GM19397 (cell line): ENCODE measurements around the gene OLFM1.
"Not testable (repeated sequence)": the region's sequence is repeated elsewhere in the genome, so short reads cannot be mapped to it uniquely, and the experiment has no call there.

ENCODE experiments used
- ATAC-seq: cut with Tn5 transposase; IDR thresholded peaks from one replicate; pipeline ENCODE4 v1.9.1; 2021; ENCODE audit warnings: mild to moderate bottlenecking, moderate library complexity; ENCODE audit not compliant: unreplicated experiment

OLFM1 gene

DNA sequence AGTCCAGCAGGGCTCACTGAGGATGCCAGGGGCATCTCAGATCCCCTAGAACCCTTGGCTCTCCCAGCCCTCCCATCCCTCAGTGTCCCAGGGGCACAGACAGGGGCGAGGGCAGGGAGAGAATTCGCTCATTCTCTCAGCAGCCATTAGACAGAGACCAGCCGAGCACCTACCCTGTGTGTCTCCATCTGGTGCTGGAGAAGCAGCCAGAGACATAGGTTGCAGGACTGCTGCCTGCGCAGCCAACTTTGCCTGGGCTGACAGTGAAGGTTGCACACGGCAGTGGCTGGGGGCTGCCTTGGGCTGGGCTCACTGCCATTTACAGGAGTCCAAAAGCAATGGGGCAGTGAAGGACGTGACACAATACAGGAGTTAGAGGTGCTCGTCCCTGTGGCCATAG, 60.9 kb downstream of the OLFM1 start:
- no peak for ATAC-seq

- not testable (repeated sequence) for ATAC-seq
These were observed 62.4 kb downstream of the OLFM1 start for GRCh38 chr9:135149901-135150300.

- ATAC-seq = no peak
These were observed 63.5 kb downstream of the OLFM1 start for GRCh38 chr9:135150981-135151380.

- ATAC-seq = no peak
These were observed 64.5 kb downstream of the OLFM1 start for GRCh38 chr9:135151757-135152613.

DNA sequence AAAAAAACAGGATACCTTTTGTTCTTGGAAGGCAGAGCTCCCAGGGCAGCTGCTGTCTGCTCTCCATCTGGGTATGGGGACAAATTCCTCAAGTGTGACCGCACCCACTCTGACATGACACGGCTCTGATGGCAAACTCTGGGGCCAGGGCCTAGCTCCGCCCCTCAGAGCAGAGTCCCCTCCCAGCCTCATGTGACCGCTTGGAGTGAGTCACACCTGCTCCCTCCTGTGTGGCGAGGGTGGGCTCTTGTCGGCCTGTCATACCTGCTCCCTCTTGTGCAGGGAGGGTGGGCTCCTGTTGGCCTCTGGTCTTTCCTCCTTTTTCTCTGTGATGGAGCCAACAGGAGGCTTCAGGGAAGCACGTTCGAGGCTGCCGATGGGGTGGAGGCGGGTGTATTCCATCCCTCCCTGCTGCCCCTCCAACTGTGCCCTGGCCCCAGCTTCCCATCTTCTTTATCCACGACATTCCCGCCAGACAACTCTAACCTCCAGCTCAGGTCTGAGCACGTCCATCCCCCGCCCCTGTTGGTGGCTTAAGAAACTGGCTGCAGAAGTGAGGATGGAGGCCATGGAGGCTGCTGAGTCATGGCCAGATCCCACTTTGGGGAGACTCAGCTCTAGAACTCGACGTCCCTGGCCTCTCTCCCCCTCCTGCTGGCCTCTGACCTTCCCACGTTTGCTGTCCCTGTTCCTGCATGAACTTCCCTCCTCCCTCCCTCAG, 65.3 kb downstream of the OLFM1 start:
- no peak for ATAC-seq

DNA sequence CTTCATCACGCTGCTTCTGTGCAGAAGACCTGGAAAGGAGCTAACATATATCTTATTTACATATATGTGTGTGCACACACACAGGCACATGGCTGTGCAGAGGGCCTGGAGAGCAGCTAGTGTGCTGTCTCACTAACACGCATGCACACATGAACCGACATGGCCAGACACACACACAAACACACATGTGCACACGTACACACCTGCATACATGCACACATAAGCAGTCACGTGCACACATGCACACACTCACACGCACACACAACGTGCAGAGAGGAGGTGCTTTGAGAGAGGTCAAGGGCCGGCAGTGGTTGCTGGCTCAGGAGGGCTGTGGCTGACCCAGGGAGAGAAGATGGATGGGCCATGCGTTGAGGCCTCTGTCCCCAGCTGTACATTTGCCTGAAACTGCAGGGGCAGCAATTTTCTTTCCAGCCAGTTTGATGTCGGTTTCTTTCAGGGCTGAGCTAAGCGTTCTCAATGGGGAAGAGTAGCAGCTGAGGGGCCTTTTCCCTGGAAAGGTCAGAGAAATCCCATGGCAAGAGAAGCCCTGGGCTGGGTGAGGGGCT, 66.7 kb downstream of the OLFM1 start:
- no peak for ATAC-seq

- ATAC-seq = no peak
These were observed 67.9 kb downstream of the OLFM1 start for GRCh38 chr9:135155396-135155795.

DNA sequence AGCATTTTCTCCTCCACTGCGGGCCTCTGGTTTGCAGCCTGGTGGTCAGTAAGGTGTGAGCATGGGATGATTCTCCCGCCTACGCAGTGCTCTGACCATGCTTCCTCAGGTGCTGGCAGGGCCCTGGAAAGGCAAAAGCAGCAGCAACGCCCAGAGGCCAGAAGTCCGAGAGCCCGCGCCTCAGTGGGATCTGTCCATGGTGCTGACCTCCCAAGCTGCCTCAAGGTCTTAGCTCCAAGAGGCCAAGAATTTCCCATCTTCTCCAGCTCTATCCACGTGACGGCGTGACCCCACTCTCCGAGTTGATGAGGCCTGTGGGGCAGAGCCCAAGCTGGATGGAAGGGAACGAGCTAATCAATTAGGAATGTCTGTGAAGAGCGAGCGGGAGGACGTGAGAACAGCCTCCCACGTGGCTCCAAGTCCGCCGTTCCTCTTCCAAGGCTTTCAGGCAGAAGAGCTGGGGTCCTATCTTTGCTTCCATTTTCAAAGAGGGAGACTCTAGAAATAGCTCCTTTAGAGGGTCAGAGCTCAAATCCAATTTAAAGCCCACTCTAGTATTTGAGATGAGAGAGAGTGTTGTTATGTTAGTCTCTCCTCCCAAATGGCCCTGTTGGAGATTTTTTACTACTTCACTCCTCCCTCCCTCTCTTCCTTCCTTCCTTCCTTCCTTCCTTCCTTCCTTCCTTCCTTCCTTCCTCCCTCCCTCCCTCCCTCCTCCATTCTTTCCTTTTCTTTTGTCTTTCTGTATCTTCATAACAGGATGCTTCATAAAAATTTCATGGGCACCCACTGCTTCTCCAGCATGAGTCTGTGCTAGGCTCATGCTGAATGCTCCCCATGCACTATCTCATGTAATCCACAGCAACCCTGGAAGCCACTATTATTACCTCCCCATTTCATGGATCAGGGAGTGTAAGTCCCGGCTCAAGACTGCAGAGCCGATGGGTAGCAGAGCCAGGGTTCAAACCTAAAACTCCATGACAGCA, 69.3 kb downstream of the OLFM1 start:
- no peak for ATAC-seq

GRCh38 chr9:135157856-135158563, 70.5 kb downstream of the OLFM1 start:
- no peak for ATAC-seq

DNA sequence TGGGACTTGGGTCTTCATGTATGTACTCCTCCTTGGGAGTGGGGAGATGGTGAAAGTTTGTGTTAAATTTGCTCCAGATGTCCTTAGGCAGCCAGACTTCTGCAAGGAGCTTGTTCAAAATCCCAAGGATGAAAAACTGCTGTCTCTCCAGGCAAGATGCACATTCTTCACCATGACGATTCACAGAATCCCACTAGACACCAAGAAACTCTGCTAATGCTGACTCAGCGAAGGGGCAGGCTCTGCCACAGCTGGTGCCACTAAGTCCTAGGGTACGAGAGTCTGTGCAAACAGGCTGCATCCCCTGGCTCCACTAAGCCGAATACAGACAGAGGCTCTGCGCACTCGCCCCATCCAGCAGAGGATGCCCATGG, 71.1 kb downstream of the OLFM1 start:
- ATAC-seq = no peak

- no peak for ATAC-seq
These were observed 72.3 kb downstream of the OLFM1 start for GRCh38 chr9:135159801-135160200.

DNA sequence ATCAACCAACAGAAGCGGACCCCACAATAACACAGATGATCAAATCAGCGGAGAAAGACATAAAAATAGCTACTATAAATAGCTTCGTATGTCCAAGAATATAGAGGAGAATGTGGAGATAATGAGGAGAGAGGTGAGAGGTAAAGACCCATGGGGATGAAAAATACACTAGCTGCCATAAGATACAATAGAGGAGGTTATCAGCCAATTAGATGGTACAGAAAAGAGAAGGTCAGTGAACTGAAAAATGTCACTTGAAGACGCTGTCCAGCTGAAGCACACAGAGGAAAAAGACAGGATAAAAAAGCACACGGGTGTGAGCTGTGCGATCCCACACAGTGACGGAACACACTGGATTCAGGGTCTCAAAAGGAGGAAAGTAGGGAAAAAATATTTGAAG, 73.4 kb downstream of the OLFM1 start:
- ATAC-seq = no peak

DNA sequence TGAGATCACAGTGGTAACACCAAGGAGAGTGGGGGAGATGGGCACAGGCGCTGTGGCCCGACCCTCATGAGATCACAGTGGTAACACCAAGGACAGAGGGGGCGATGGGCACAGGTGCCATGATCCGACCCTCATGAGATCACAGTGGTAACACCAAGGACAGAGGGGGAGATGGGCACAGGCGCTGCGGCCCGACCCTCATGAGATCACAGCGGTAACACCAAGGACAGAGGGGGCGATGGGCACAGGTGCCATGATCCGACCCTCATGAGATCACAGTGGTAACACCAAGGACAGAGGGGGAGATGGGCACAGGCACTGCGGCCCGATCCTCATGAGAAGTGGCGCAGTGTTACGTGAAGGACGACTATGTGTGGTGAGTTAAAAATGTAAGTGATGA, 75.1 kb downstream of the OLFM1 start:
- ATAC-seq = not testable (repeated sequence)

DNA sequence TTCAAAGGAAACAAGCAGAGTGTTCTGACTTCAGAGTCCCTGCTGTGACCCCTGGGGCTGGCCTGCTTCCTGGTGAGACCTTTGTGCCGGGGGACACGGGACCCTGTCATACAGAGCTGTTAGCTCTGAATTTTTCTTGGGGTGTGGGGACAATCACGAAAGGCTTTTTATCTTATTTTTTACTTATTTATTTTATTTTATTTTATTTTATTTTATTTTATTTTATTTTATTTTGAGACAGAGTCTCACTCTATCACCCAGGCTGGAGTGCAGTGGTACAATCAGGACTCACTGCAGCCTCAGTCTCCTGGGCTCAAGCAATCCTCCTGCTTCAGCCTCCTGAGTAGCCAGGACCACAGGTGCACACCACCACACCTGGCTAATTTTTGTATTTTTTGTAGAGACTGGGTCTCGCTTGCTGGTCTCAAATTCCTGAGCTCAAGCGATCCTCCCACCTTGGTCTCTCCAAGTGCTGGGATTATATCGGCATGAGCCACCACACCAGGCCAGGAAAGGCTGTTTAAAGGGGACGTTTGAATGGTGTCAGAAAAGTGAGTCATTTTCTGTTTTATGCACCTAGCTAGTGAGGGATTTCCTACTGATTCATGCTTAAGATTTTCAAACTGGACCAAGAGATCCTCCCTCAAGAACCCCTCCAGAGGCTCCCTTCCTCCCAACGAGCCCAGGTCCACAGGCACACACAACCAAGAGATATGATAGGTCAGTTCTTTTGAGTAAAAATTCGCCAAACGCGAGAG, 75.7 kb downstream of the OLFM1 start:
- no peak for ATAC-seq

DNA sequence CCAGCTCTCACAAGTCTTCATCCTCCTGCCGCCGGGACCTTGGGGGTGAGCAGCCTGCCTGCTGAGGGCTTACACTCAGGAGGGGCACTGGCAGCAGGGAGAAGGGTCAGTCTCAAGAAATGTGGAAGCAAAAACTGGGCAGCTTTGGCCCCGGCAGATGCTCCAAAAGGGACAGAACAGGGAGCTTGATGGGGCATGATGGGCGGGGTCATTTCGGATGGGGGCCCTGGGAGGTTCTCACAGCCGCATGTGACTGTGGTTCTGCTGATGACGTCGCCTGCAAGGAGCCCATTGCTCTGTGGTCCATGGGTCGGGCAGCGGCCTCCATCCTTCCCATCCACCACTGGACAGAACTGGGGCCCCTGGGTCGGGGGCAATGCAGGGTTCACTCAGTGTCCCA, 76.6 kb downstream of the OLFM1 start:
- ATAC-seq = no peak

DNA sequence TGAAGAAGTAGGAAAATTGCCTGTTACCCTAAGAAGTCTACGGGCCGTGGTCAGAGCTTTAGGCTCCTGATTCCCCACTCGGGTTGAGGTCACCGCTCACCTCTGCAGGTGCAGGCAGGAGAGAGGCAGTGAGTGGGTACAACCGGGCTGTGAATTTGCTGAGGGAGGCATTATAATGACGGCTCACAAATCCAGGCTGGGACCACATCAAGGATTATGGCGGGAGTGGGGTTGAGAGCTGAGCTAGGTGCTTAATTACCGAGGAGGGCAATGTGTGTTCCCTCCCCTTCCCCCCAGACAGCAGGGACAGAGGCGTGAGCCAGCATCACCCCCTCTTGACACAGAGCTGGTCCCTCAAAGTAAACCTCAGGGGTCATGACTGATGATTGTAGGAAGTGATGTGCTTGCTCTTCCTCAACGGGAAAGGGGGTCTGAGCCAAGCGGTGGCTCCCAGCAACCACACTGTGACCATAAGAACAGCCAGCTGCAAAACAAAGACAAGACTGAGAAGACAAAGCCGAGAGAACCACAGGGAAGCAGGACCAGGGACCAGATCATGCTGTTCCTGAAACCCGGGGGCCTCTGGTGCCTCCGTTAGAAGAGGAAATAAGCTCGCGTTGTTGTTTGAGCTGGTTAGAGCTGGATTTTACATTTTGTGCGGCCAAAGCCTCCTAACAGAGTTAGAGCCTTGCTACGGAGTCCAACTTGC, 77.7 kb downstream of the OLFM1 start:
- no peak for ATAC-seq

GRCh38 chr9:135165756-135166519, 78.5 kb downstream of the OLFM1 start:
- ATAC-seq = no peak

DNA sequence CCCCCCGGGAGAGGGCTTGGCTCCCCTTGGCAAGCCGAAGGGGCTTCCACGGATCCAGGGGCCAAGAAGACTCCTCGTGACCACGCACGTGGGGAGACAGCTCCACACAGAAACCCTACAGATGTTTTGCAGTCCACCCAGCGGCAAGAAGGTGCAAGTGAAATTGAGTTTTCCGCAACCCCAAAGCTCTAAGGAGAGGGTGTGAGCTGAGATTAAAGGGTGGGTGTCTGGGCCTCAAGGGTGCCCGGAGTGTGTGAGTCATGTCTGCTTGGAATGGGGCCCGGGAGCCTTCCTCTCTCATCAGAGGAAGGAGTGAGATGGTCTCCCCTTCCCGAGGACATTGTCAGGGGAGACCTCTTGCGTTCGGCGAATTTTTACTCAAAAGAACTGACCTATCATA, 79.1 kb downstream of the OLFM1 start:
- no peak for ATAC-seq
